ENCODE data around the gene TSPAN14. TPM values are rescaled to one million over a fixed set of nuclear protein-coding genes. Genes with fewer than 3 reads are reported as not detected.
A peak's percentile ranks its signal among the peaks of the same experiment; 100 is the strongest.

The TSPAN14 gene
- total and polyA plus RNA-seq, 2 of the 13 experiments (the other 11 are each of a cell fraction or from before 2014, with no cell fraction given) = 24.1 to 80.6 TPM

GRCh38 chr10:80454513-80455460, 677 bp downstream of the TSPAN14 start (continued):
- no peak for TF ChIP-seq E2F1 (CRISPR knock-in tag; IDR thresholded peaks at IDR 0.05)
- no peak for TF ChIP-seq SP5 (CRISPR knock-in tag; IDR thresholded peaks at IDR 0.05; ENCODE audit: borderline replicate concordance, low read depth)
- TF ChIP-seq NFKBIZ (CRISPR knock-in tag; IDR thresholded peaks at IDR 0.05) = no peak
- no peak for TF ChIP-seq ZFAT (CRISPR knock-in tag; conservative IDR thresholded peaks at IDR 0.05)
- TF ChIP-seq SNAPC4 (CRISPR knock-in tag; IDR thresholded peaks at IDR 0.05) = no peak
- TF ChIP-seq SRSF9 (IDR thresholded peaks at IDR 0.05; ENCODE audit: borderline replicate concordance, insufficient read depth, low read depth, low read length, poor library complexity, severe bottlenecking) = no peak
- no peak; the same call in 1 of the 2 replicates for TF ChIP-seq MYC (CRISPR knock-in tag; IDR thresholded peaks at IDR 0.05; ENCODE audit: borderline replicate concordance)
- no peak for TF ChIP-seq THAP8 (CRISPR knock-in tag; IDR thresholded peaks at IDR 0.05; ENCODE audit: borderline replicate concordance)
- TF ChIP-seq CBX2 (IDR thresholded peaks at IDR 0.05; ENCODE audit: low read depth, low read length) = no peak
- TF ChIP-seq CBX2 (CRISPR knock-in tag; IDR thresholded peaks at IDR 0.05; ENCODE audit: low read depth) = no peak
- TF ChIP-seq YY1 (IDR thresholded peaks at IDR 0.05; ENCODE audit: insufficient read depth, insufficient replicate concordance, low read depth, low read length) = no peak
- TF ChIP-seq SALL1 (CRISPR knock-in tag; IDR thresholded peaks at IDR 0.05) = no peak
- TF ChIP-seq ZNF788 (CRISPR knock-in tag; IDR thresholded peaks at IDR 0.05; ENCODE audit: borderline replicate concordance) = no peak
- no peak for TF ChIP-seq SRSF1 (optimal IDR thresholded peaks at IDR 0.05; ENCODE audit: low read depth, low read length)
- no peak for TF ChIP-seq ONECUT2 (CRISPR knock-in tag; IDR thresholded peaks at IDR 0.05)
- TF ChIP-seq MTF2 (CRISPR knock-in tag; IDR thresholded peaks at IDR 0.05; ENCODE audit: borderline replicate concordance) = no peak
- TF ChIP-seq RNF2 (conservative IDR thresholded peaks at IDR 0.05; ENCODE audit: low read depth) = peak; percentile 62; the same call in 1 of the 2 replicates
- TF ChIP-seq ZFY (CRISPR knock-in tag; IDR thresholded peaks at IDR 0.05) = peak; percentile 2; the same call in 1 of the 2 replicates
- no peak for TF ChIP-seq CENPX (CRISPR knock-in tag; IDR thresholded peaks at IDR 0.05)
- no peak for TF ChIP-seq SNRNP70 (IDR thresholded peaks at IDR 0.05; ENCODE audit: low read depth, low read length)
- TF ChIP-seq GATAD1 (CRISPR knock-in tag; IDR thresholded peaks at IDR 0.05) = no peak
- no peak for TF ChIP-seq ZNF484 (CRISPR knock-in tag; IDR thresholded peaks at IDR 0.05; ENCODE audit: borderline replicate concordance, low read depth)
- TF ChIP-seq ZNF773 (CRISPR knock-in tag; IDR thresholded peaks at IDR 0.05; ENCODE audit: borderline replicate concordance) = no peak
- TF ChIP-seq ZNF335 (CRISPR knock-in tag; IDR thresholded peaks at IDR 0.05) = no peak
